HCT116 (cell line): ENCODE data around the gene DYNC1I1. TPM values are rescaled to one million over a fixed set of nuclear protein-coding genes. Genes with fewer than 3 reads are reported as not detected.

Experiments used
- ATAC-seq: fragments of 200-7000 bp; cut with Tn5 transposase; 2 replicates; pipeline ENCODE4 v1.9.1; 2020; ENCODE audit warnings: mild to moderate bottlenecking, moderate library complexity
- BruUV-seq: library from RNA; stranded (reverse); fragments of 400-500 nt; replicated peaks from 2 replicates; lab custom pipeline; 2021; lab: Mats Ljungman, UMichigan
- CTCF ChIA-PET: fragments of 300-600 bp; sonication (Branson Sonifier 250); formaldehyde crosslinking; loops from one replicate; lab custom pipeline; 2021; ENCODE audit warnings: antibody characterized with exemption; lab: Charles Lee
- POLR2A ChIA-PET: fragments of 300-600, 350-600 bp; sonication (Branson Sonifier 250); formaldehyde crosslinking; loops from one replicate; lab custom pipeline; 2021; ENCODE audit warnings: antibody characterized with exemption; lab: Charles Lee
- RAD21 ChIA-PET, 2 experiments: fragments of 300-600 bp; sonication (Branson Sonifier 250); formaldehyde crosslinking; loops; one replicate each; lab custom pipeline; 2023; ENCODE audit warnings: low total read pairs in 2 of 2; ENCODE audit not compliant: uncharacterized antibody in 2 of 2, unreplicated experiment in 2 of 2, low non-redundant PET in 1 of 2; lab: Charles Lee
- DNase-seq: peaks from one replicate; pipeline ENCODE4 v3.0.0-alpha.2; 2010; ENCODE audit warnings: low read depth, low spot score
- H2AFZ ChIP-seq: fragments of 200-600 bp; shearing (Covaris generic), sonication (generic); 2 replicates; pipeline ENCODE4 v1.6.1; 2017; ENCODE audit warnings: low read depth, mixed run types, mixed read lengths, antibody characterized with exemption, low read length; ENCODE audit not compliant: poor library complexity, severe bottlenecking
- H3K27ac ChIP-seq: 2 replicates; pipeline ENCODE4 v1.5.1; 2012; ENCODE audit warnings: low read depth, low read length
- H3K27me3 ChIP-seq: fragments of 200-600 bp; sonication (generic); 2 replicates; pipeline ENCODE4 v1.6.1; 2016; ENCODE audit warnings: mixed run types, low read length, mixed read lengths; ENCODE audit not compliant: insufficient read depth
- H3K36me3 ChIP-seq, 2 experiments: fragments of 200-500 bp in 1 of 2; fragments of 200-600 bp in 1 of 2; sonication (Bioruptor generic) in 1 of 2; sonication (generic) in 1 of 2; 2 replicates each; pipeline versions ENCODE4 v1.5.1 to v1.6.1; 2014 to 2016; ENCODE audit warnings: low read length in 2 of 2, inconsistent platforms in 1 of 2, mixed read lengths in 1 of 2, mixed run types in 1 of 2; ENCODE audit not compliant: insufficient read depth in 2 of 2, control insufficient read depth in 1 of 2
- H3K4me1 ChIP-seq, 2 experiments: fragments of 200-600 bp in 1 of 2; sonication (generic) in 1 of 2; 2 replicates each; pipeline versions ENCODE4 v1.5.1 to v1.6.1; 2012 to 2017; ENCODE audit warnings: low read length in 2 of 2, inconsistent platforms in 1 of 2, mild to moderate bottlenecking in 1 of 2, mixed read lengths in 1 of 2, mixed run types in 1 of 2, moderate library complexity in 1 of 2; ENCODE audit not compliant: insufficient read depth in 2 of 2, control insufficient read depth in 1 of 2
- H3K4me2 ChIP-seq: fragments of 200-600 bp; sonication (generic); 2 replicates; pipeline ENCODE4 v1.6.1; 2017; ENCODE audit warnings: mixed run types, low read length, mixed read lengths
- H3K4me3 ChIP-seq, 2 experiments: fragments of 200-600 bp in 1 of 2; sonication (generic) in 1 of 2; replicated peaks in 1 of 2; 2 replicates each; pipeline ENCODE4 v1.5.1; 2011 to 2016; ENCODE audit warnings: low read length in 2 of 2, control low read depth in 1 of 2, low read depth in 1 of 2, mild to moderate bottlenecking in 1 of 2, mixed read lengths in 1 of 2, mixed run types in 1 of 2
- H3K79me2 ChIP-seq: fragments of 200-600 bp; sonication (generic); 2 replicates; pipeline ENCODE4 v1.6.1; 2017; ENCODE audit warnings: mild to moderate bottlenecking, mixed run types, low read length, moderate library complexity, mixed read lengths; ENCODE audit not compliant: insufficient read depth
- H3K9ac ChIP-seq: fragments of 200-600 bp; sonication (generic); 2 replicates; pipeline ENCODE4 v1.6.1; 2016; ENCODE audit warnings: low read length, mixed read lengths
- H3K9me2 ChIP-seq: fragments of 200-600 bp; sonication (generic), shearing (Covaris generic); 2 replicates; pipeline ENCODE4 v1.6.1; 2017; ENCODE audit warnings: mixed run types, mild to moderate bottlenecking, moderate library complexity; ENCODE audit not compliant: insufficient read depth
- H3K9me3 ChIP-seq, 2 experiments: fragments of 200-500 bp in 1 of 2; fragments of 200-600 bp in 1 of 2; sonication (Bioruptor generic) in 1 of 2; sonication (generic) in 1 of 2; 2 replicates each; pipeline ENCODE4 v1.6.1; 2014 to 2017; ENCODE audit warnings: low read length in 2 of 2, mixed read lengths in 2 of 2, inconsistent platforms in 1 of 2, low read depth in 1 of 2, mild to moderate bottlenecking in 1 of 2, mixed run types in 1 of 2, moderate library complexity in 1 of 2; ENCODE audit not compliant: control insufficient read depth in 1 of 2, insufficient read depth in 1 of 2
- H4K20me1 ChIP-seq: fragments of 200-600 bp; sonication (generic), shearing (Covaris generic); 2 replicates; pipeline ENCODE4 v1.6.1; 2017; ENCODE audit warnings: mixed run types, mild to moderate bottlenecking, moderate library complexity; ENCODE audit not compliant: insufficient read depth
- CBX3 ChIP-seq: IDR thresholded peaks from 2 replicates; pipeline ENCODE4 v1.6.1; 2012; ENCODE audit warnings: low read depth
- EZH2 ChIP-seq: fragments of 200-600 bp; sonication (generic); IDR thresholded peaks from 2 replicates; pipeline ENCODE4 v1.6.1; 2017; ENCODE audit warnings: antibody characterized with exemption, mixed run types
- EZH2phosphoT487 ChIP-seq: fragments of 200-600 bp; IDR thresholded peaks from 2 replicates; pipeline ENCODE4 v1.6.1; 2018; ENCODE audit warnings: antibody characterized with exemption, borderline replicate concordance
- FOSL1 ChIP-seq: IDR thresholded peaks from 2 replicates; pipeline ENCODE4 v1.6.1; 2012; ENCODE audit warnings: low read depth
- JUND ChIP-seq: IDR thresholded peaks from 2 replicates; pipeline ENCODE4 v1.6.1; 2012
- POLR2A ChIP-seq: IDR thresholded peaks from 2 replicates; pipeline ENCODE4 v1.7.0; 2011; ENCODE audit warnings: borderline replicate concordance; ENCODE audit not compliant: insufficient read depth, insufficient read length; ENCODE audit errors: extremely low read depth
- RAD21 ChIP-seq: IDR thresholded peaks from 2 replicates; pipeline ENCODE4 v1.6.1; 2012; ENCODE audit warnings: low read depth, mild to moderate bottlenecking
- SP1 ChIP-seq: IDR thresholded peaks from 2 replicates; pipeline ENCODE4 v1.6.1; 2012; ENCODE audit warnings: low read depth
- TCF7L2 ChIP-seq: IDR thresholded peaks from 2 replicates; pipeline ENCODE4 v1.7.0; 2011; ENCODE audit warnings: borderline replicate concordance, inconsistent platforms; ENCODE audit not compliant: insufficient read depth, insufficient read length; ENCODE audit errors: extremely low read depth
- YY1 ChIP-seq: IDR thresholded peaks from 2 replicates; pipeline ENCODE4 v1.6.1; 2011; ENCODE audit warnings: low read length, low read depth, moderate library complexity, mild to moderate bottlenecking; ENCODE audit not compliant: insufficient replicate concordance; ENCODE audit errors: extremely low read depth
- ZFX ChIP-seq: fragments of 450-650 bp; IDR thresholded peaks from 2 replicates; pipeline ENCODE4 v1.6.1; 2017
- ZNF274 ChIP-seq: fragments of 200-500 bp; sonication (Bioruptor generic); IDR thresholded peaks from 2 replicates; pipeline ENCODE4 v1.6.1; 2014; ENCODE audit warnings: mild to moderate bottlenecking, low read depth, low read length, inconsistent platforms
- intact Hi-C: fragments of 100-400 bp; cut with micrococcal nuclease; formaldehyde crosslinking; loops from 2 replicates; pipeline ENCODE4 v1.10.0; 2022
- total RNA-seq: library from RNA; stranded (reverse); gene quantifications from one replicate; pipeline ENCODE4 v1.2.1, GENCODE V29; 2021; ENCODE audit not compliant: unreplicated experiment
- TF ChIP-seq, protein P1 (sequence below): IDR thresholded peaks from 2 replicates; pipeline ENCODE4 v1.6.1; 2012; ENCODE audit warnings: low read depth
- TF ChIP-seq, protein P2 (sequence below): IDR thresholded peaks from 2 replicates; pipeline ENCODE4 v1.6.1; 2012

DYNC1I1 gene
- total RNA-seq, 1 experiment from 2014 or later: not detected

DNA sequence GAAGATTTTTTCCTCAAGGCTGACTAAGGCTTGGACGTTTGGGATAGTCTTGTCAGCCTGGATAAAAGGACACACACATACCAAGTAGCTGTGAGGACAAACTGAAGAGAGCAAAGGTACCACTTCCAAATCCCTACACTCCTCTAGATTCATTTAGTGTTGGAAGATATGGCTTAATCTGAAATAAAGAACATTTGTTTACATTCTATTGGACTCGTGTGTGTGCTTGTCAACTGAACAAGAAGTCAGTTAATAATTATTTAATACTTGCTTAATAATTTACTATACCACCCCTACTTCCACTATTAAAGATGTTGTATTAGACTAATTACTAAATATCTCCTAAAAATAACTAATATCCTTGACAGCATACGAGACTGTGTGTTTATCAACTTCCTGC lies 23.3 kb upstream of the DYNC1I1 start:
- H3K27me3 ChIP-seq: 0 out of 2 replicates have a peak, but pooled peaks cover 7% of the 10 kb centered on the region
- H3K4me2 ChIP-seq: no peak overlapping the region
- ChIA-PET POLR2A (no interaction called here), RAD21 (no interaction called here), CTCF (no interaction called here)
- H3K27ac ChIP-seq: no peak overlapping the region
- H3K79me2 ChIP-seq: no peaks in the 10 kb centered on the region
- no peaks in the 10 kb centered on the region for H3K9me3 ChIP-seq
- H3K9me2 ChIP-seq: no peaks in the 10 kb centered on the region
- ATAC-seq (no peak), DNase-seq (no peak)
- intact Hi-C loops: no loop called here
- no peaks in the 10 kb centered on the region for H4K20me1 ChIP-seq
- H3K9ac ChIP-seq: no peak overlapping the region
- H3K36me3 ChIP-seq: no peaks in the 10 kb centered on the region
- H2AFZ ChIP-seq: no peak overlapping the region
- TF ChIP-seq EZH2 (no peak), EZH2phosphoT487 (no peak), RAD21 (no peak), TCF7L2 (no peak)
- no peak overlapping the region for H3K4me3 ChIP-seq
- no TSS peak for BruUV-seq
- H3K4me1 ChIP-seq: no peaks in the 10 kb centered on the region

DNA sequence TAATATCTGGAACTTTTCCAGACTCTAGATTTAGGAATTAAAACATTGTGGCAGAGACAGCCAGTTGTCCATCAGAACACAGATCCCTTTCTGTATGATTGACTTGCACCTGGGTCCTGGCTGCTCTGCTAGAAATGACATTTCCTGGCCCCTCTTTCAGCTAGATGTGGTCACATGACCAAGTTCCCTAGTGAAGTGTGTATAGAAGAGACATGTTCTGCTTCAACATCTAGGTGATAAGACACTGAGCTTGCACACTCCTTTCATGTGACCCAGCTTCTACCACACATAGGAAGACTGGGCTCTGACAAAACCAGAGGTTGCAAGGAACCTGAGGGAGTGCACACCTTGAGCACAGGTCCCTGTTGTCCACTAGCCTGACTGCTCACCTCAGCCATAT lies 22.8 kb upstream of the DYNC1I1 start:
- no peak overlapping the region for H2AFZ ChIP-seq
- no peaks in the 10 kb centered on the region for H3K36me3 ChIP-seq
- H3K9me3 ChIP-seq: no peaks in the 10 kb centered on the region
- intact Hi-C loops: no loop called here
- no peaks in the 10 kb centered on the region for H3K9me2 ChIP-seq
- no peak for ATAC-seq
- no peaks in the 10 kb centered on the region for H4K20me1 ChIP-seq
- BruUV-seq: no TSS peak
- H3K27ac ChIP-seq: no peak overlapping the region
- CTCF ChIA-PET: no interaction called here
- H3K27me3 ChIP-seq: 0 out of 2 replicates have a peak, but pooled peaks cover 7% of the 10 kb centered on the region
- H3K9ac ChIP-seq: no peak overlapping the region
- no peak overlapping the region for H3K4me2 ChIP-seq
- H3K79me2 ChIP-seq: no peaks in the 10 kb centered on the region
- POLR2A ChIA-PET: no interaction called here
- H3K4me1 ChIP-seq: no peaks in the 10 kb centered on the region
- RAD21 ChIA-PET: no interaction called here
- H3K4me3 ChIP-seq: no peak overlapping the region
- TF ChIP-seq ZFX: no peak
- no peak for TF ChIP-seq RAD21
- TF ChIP-seq CBX3: no peak
- TF ChIP-seq FOSL1: no peak
- no peak for TF ChIP-seq EZH2phosphoT487
- no peak for TF ChIP-seq SP1
- no peak for TF ChIP-seq JUND
- TF ChIP-seq, protein P1, sequence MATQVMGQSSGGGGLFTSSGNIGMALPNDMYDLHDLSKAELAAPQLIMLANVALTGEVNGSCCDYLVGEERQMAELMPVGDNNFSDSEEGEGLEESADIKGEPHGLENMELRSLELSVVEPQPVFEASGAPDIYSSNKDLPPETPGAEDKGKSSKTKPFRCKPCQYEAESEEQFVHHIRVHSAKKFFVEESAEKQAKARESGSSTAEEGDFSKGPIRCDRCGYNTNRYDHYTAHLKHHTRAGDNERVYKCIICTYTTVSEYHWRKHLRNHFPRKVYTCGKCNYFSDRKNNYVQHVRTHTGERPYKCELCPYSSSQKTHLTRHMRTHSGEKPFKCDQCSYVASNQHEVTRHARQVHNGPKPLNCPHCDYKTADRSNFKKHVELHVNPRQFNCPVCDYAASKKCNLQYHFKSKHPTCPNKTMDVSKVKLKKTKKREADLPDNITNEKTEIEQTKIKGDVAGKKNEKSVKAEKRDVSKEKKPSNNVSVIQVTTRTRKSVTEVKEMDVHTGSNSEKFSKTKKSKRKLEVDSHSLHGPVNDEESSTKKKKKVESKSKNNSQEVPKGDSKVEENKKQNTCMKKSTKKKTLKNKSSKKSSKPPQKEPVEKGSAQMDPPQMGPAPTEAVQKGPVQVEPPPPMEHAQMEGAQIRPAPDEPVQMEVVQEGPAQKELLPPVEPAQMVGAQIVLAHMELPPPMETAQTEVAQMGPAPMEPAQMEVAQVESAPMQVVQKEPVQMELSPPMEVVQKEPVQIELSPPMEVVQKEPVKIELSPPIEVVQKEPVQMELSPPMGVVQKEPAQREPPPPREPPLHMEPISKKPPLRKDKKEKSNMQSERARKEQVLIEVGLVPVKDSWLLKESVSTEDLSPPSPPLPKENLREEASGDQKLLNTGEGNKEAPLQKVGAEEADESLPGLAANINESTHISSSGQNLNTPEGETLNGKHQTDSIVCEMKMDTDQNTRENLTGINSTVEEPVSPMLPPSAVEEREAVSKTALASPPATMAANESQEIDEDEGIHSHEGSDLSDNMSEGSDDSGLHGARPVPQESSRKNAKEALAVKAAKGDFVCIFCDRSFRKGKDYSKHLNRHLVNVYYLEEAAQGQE: no peak
- TF ChIP-seq POLR2A: no peak
- no peak for TF ChIP-seq YY1
- TF ChIP-seq, protein P2, sequence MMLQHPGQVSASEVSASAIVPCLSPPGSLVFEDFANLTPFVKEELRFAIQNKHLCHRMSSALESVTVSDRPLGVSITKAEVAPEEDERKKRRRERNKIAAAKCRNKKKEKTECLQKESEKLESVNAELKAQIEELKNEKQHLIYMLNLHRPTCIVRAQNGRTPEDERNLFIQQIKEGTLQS: no peak
- no peak for TF ChIP-seq ZNF274
- no peak for TF ChIP-seq EZH2
- DNase-seq: no peak
